Activated naive CD8-positive, alpha-beta T cell treated with anti-CD3 and anti-CD28 coated beads, Interleukin-2, amount 50 U/mL, for 24 hours (primary cell): ENCODE measurements around the gene RFLNA.

Source experiments
- ATAC-seq: fragments of 150-1000 bp; cut with Tn5 transposase; one replicate; pipeline ENCODE4 v1.10.0; 2021
- DNase-seq: peaks from one replicate; pipeline ENCODE4 v3.0.0; 2021
- H3K27ac Mint-ChIP-seq: one replicate; pipeline ENCODE4 v1.8.0; 2021; ENCODE audit warnings: mild to moderate bottlenecking, mixed read lengths
- H3K27me3 Mint-ChIP-seq: one replicate; pipeline ENCODE4 v1.8.0; 2021; ENCODE audit warnings: mixed read lengths
- H3K36me3 Mint-ChIP-seq: one replicate; pipeline ENCODE4 v1.8.0; 2021; ENCODE audit warnings: low read depth, mixed read lengths
- H3K4me1 Mint-ChIP-seq: one replicate; pipeline ENCODE4 v1.8.0; 2021; ENCODE audit warnings: mixed read lengths
- H3K4me3 Mint-ChIP-seq: one replicate; pipeline ENCODE4 v1.8.0; 2021; ENCODE audit warnings: mild to moderate bottlenecking, moderate library complexity, mixed read lengths
- H3K9me3 Mint-ChIP-seq: one replicate; pipeline ENCODE4 v1.8.0; 2021; ENCODE audit warnings: mixed read lengths

Gene RFLNA

GRCh38 chr12:124340080-124340900, 45.4 kb downstream of the RFLNA start:
- Mint-ChIP-seq H3K27ac (no peak overlapping the region), H3K27me3 (no peaks in the 10 kb centered on the region), H3K9me3 (no peaks in the 10 kb centered on the region), H3K4me3 (no peak overlapping the region), H3K4me1 (peaks cover 2% of the 10 kb centered on the region), H3K36me3 (peaks cover 25% of the 10 kb centered on the region)
- DNase-seq (no peak), ATAC-seq (no peak)

GRCh38 chr12:124341645-124342069, 46.8 kb downstream of the RFLNA start:
- no peak for DNase-seq
- no peak for ATAC-seq
- Mint-ChIP-seq H3K9me3 (no peaks in the 10 kb centered on the region), H3K4me1 (peaks cover 6% of the 10 kb centered on the region), H3K4me3 (no peak overlapping the region), H3K27ac (no peak overlapping the region), H3K27me3 (no peaks in the 10 kb centered on the region), H3K36me3 (peaks cover 24% of the 10 kb centered on the region)

GRCh38 chr12:124344022-124344421, 49.1 kb downstream of the RFLNA start:
- peaks cover 4% of the 10 kb centered on the region for H3K4me1 Mint-ChIP-seq
- no peaks in the 10 kb centered on the region for H3K27me3 Mint-ChIP-seq
- peaks cover 28% of the 10 kb centered on the region for H3K36me3 Mint-ChIP-seq
- no peak for ATAC-seq
- H3K9me3 Mint-ChIP-seq, result no peaks in the 10 kb centered on the region
- H3K4me3 Mint-ChIP-seq, result no peak overlapping the region
- DNase-seq, result no peak
- H3K27ac Mint-ChIP-seq, result no peak overlapping the region

GRCh38 chr12:124344526-124344925, 49.6 kb downstream of the RFLNA start:
- Mint-ChIP-seq H3K27me3 (no peaks in the 10 kb centered on the region), H3K36me3 (peaks cover 28% of the 10 kb centered on the region), H3K4me1 (peaks cover 4% of the 10 kb centered on the region), H3K27ac (no peak overlapping the region), H3K9me3 (no peaks in the 10 kb centered on the region), H3K4me3 (no peak overlapping the region)
- DNase-seq (no peak), ATAC-seq (no peak)

GRCh38 chr12:124345795-124346194, 50.9 kb downstream of the RFLNA start:
- Mint-ChIP-seq H3K4me1 (peaks cover 4% of the 10 kb centered on the region), H3K36me3 (peaks cover 32% of the 10 kb centered on the region), H3K27ac (no peak overlapping the region), H3K9me3 (no peaks in the 10 kb centered on the region), H3K4me3 (no peak overlapping the region), H3K27me3 (no peaks in the 10 kb centered on the region)
- ATAC-seq, result no peak
- no peak for DNase-seq

- Mint-ChIP-seq H3K4me3 (no peak overlapping the region), H3K36me3 (peaks cover 27% of the 10 kb centered on the region), H3K27me3 (no peaks in the 10 kb centered on the region), H3K9me3 (no peaks in the 10 kb centered on the region), H3K27ac (no peak overlapping the region), H3K4me1 (peaks cover 4% of the 10 kb centered on the region)
- ATAC-seq (no peak), DNase-seq (no peak)
Measured at GRCh38 chr12:124346425-124347168, 51.7 kb downstream of the RFLNA start.

GRCh38 chr12:124347335-124347734, 52.4 kb downstream of the RFLNA start:
- Mint-ChIP-seq H3K9me3 (no peaks in the 10 kb centered on the region), H3K36me3 (peaks cover 27% of the 10 kb centered on the region), H3K4me1 (peaks cover 4% of the 10 kb centered on the region), H3K4me3 (no peak overlapping the region), H3K27me3 (no peaks in the 10 kb centered on the region), H3K27ac (no peak overlapping the region)
- ATAC-seq (no peak), DNase-seq (no peak)

GRCh38 chr12:124347805-124348658, 53.1 kb downstream of the RFLNA start:
- no peak overlapping the region for H3K4me3 Mint-ChIP-seq
- peaks cover 23% of the 10 kb centered on the region for H3K36me3 Mint-ChIP-seq
- H3K27ac Mint-ChIP-seq, result no peak overlapping the region
- DNase-seq (peak; percentile 39), ATAC-seq (no peak)
- H3K4me1 Mint-ChIP-seq, result peaks cover 4% of the 10 kb centered on the region
- no peaks in the 10 kb centered on the region for H3K27me3 Mint-ChIP-seq
- no peaks in the 10 kb centered on the region for H3K9me3 Mint-ChIP-seq

GRCh38 chr12:124348659-124349380, 53.9 kb downstream of the RFLNA start:
- no peak for ATAC-seq
- Mint-ChIP-seq H3K4me3 (no peak overlapping the region), H3K27me3 (no peaks in the 10 kb centered on the region), H3K4me1 (peaks cover 4% of the 10 kb centered on the region), H3K36me3 (peaks cover 23% of the 10 kb centered on the region), H3K27ac (no peak overlapping the region), H3K9me3 (no peaks in the 10 kb centered on the region)
- DNase-seq, result no peak

GRCh38 chr12:124350491-124350890, 55.6 kb downstream of the RFLNA start:
- no peaks in the 10 kb centered on the region for H3K9me3 Mint-ChIP-seq
- DNase-seq (no peak), ATAC-seq (no peak)
- no peak overlapping the region for H3K4me3 Mint-ChIP-seq
- no peaks in the 10 kb centered on the region for H3K27me3 Mint-ChIP-seq
- H3K27ac Mint-ChIP-seq, result no peak overlapping the region
- peaks cover 18% of the 10 kb centered on the region for H3K36me3 Mint-ChIP-seq
- H3K4me1 Mint-ChIP-seq, result peaks cover 4% of the 10 kb centered on the region

GRCh38 chr12:124351422-124351821, 56.5 kb downstream of the RFLNA start:
- DNase-seq (no peak), ATAC-seq (no peak)
- H3K36me3 Mint-ChIP-seq, result peaks cover 18% of the 10 kb centered on the region
- H3K4me1 Mint-ChIP-seq, result no peaks in the 10 kb centered on the region
- no peaks in the 10 kb centered on the region for H3K9me3 Mint-ChIP-seq
- no peaks in the 10 kb centered on the region for H3K27me3 Mint-ChIP-seq
- H3K4me3 Mint-ChIP-seq, result no peak overlapping the region
- no peak overlapping the region for H3K27ac Mint-ChIP-seq

- Mint-ChIP-seq H3K9me3 (no peaks in the 10 kb centered on the region), H3K4me1 (no peaks in the 10 kb centered on the region), H3K27ac (no peak overlapping the region), H3K36me3 (peaks cover 17% of the 10 kb centered on the region), H3K27me3 (no peaks in the 10 kb centered on the region), H3K4me3 (no peak overlapping the region)
- DNase-seq (no peak), ATAC-seq (no peak)
Measured at GRCh38 chr12:124352257-124352656, 57.4 kb downstream of the RFLNA start.

- H3K4me3 Mint-ChIP-seq, result no peak overlapping the region
- H3K4me1 Mint-ChIP-seq, result no peaks in the 10 kb centered on the region
- H3K27me3 Mint-ChIP-seq, result no peaks in the 10 kb centered on the region
- H3K36me3 Mint-ChIP-seq, result peaks cover 17% of the 10 kb centered on the region
- ATAC-seq (no peak), DNase-seq (no peak)
- no peaks in the 10 kb centered on the region for H3K9me3 Mint-ChIP-seq
- no peak overlapping the region for H3K27ac Mint-ChIP-seq
Measured at GRCh38 chr12:124352839-124353238, 57.9 kb downstream of the RFLNA start.

GRCh38 chr12:124354400-124354799, 59.5 kb downstream of the RFLNA start:
- Mint-ChIP-seq H3K27ac (no peak overlapping the region), H3K27me3 (no peaks in the 10 kb centered on the region), H3K4me1 (no peaks in the 10 kb centered on the region), H3K4me3 (no peak overlapping the region), H3K9me3 (no peaks in the 10 kb centered on the region), H3K36me3 (peaks cover 22% of the 10 kb centered on the region)
- DNase-seq (no peak), ATAC-seq (no peak)
